Activated CD4-positive, alpha-beta memory T cell treated with anti-CD3 and anti-CD28 coated beads for 36 hours (primary cell): ENCODE measurements around the gene NCKAP1. TPM values are rescaled to one million over a fixed set of nuclear protein-coding genes. Genes with fewer than 3 reads are reported as not detected.
A peak's percentile ranks its signal among the peaks of the same experiment; 100 is the strongest.

Source experiments
- CTCF ChIA-PET: fragments of 350-600 bp; sonication (Branson Sonifier 250); formaldehyde crosslinking; loops from one replicate; lab custom pipeline; 2021; ENCODE audit warnings: antibody characterized with exemption, inconsistent platforms; lab: Charles Lee
- POLR2A ChIA-PET: fragments of 350-600 bp; sonication (Branson Sonifier 250); formaldehyde crosslinking; loops from one replicate; lab custom pipeline; 2021; ENCODE audit warnings: antibody characterized with exemption; lab: Charles Lee
- DNase-seq: peaks from one replicate; pipeline ENCODE4 v3.0.0-alpha.2; 2020
- H3K27ac Mint-ChIP-seq: one replicate; pipeline ENCODE4 v1.8.0; 2021; ENCODE audit warnings: mixed read lengths
- H3K27me3 Mint-ChIP-seq: one replicate; pipeline ENCODE4 v1.8.0; 2021; ENCODE audit warnings: mixed read lengths
- H3K36me3 Mint-ChIP-seq: one replicate; pipeline ENCODE4 v1.8.0; 2021; ENCODE audit warnings: mixed read lengths
- H3K4me1 Mint-ChIP-seq: one replicate; pipeline ENCODE4 v1.8.0; 2021; ENCODE audit warnings: low read depth, mixed read lengths
- H3K4me3 Mint-ChIP-seq: one replicate; pipeline ENCODE4 v1.8.0; 2021; ENCODE audit warnings: mild to moderate bottlenecking, mixed read lengths
- H3K9me3 Mint-ChIP-seq: one replicate; pipeline ENCODE4 v1.8.0; 2021; ENCODE audit warnings: mixed read lengths
- intact Hi-C: fragments of 100-400 bp; cut with micrococcal nuclease; formaldehyde crosslinking; loops from one replicate; pipeline ENCODE4 v1.15.1; 2023
- total RNA-seq, 2 experiments: library from RNA; stranded (reverse); gene quantifications; one replicate each; pipeline ENCODE4 v1.2.3, GENCODE V29; 2021

The NCKAP1 gene
- total RNA-seq, 2 experiments from 2014 or later = 18.8 to 21.7 TPM

GRCh38 chr2:182867426-182868053 lies 170.7 kb downstream of the NCKAP1 start:
- no peak overlapping the region for H3K27ac Mint-ChIP-seq
- peaks cover 61% of the 10 kb centered on the region for H3K27me3 Mint-ChIP-seq
- no peaks in the 10 kb centered on the region for H3K36me3 Mint-ChIP-seq
- intact Hi-C loops = no loop called here
- H3K4me3 Mint-ChIP-seq = no peak overlapping the region
- ChIA-PET CTCF (no interaction called here), POLR2A (interaction anchor here (1.2 kb wide), 1 partner anchor 15 kb away, joined by 3 read pairs; no protein-coding TSS in a partner anchor)
- no peaks in the 10 kb centered on the region for H3K9me3 Mint-ChIP-seq
- peaks cover 23% of the 10 kb centered on the region for H3K4me1 Mint-ChIP-seq
- no peak for DNase-seq

- ChIA-PET CTCF (no interaction called here), POLR2A (interaction anchor here (1.2 kb wide), 1 partner anchor 16 kb away, joined by 3 read pairs; no protein-coding TSS in a partner anchor)
- H3K4me1 Mint-ChIP-seq = peaks cover 23% of the 10 kb centered on the region
- H3K36me3 Mint-ChIP-seq = no peaks in the 10 kb centered on the region
- no peak within 1 kb of the TSS for H3K27ac Mint-ChIP-seq
- no peak for DNase-seq
- no peaks in the 10 kb centered on the region for H3K9me3 Mint-ChIP-seq
- peaks cover 57% of the 10 kb centered on the region for H3K27me3 Mint-ChIP-seq
- H3K4me3 Mint-ChIP-seq = peak within 1 kb of the TSS; percentile 65
- intact Hi-C loops = no loop called here
Measured at GRCh38 chr2:182866461-182867406, 171.5 kb downstream of the NCKAP1 start, which contains the start of gene FRZB. FRZB (minus strand) TSS chr2:182866637; CDS start chr2:182866552, 85 bp downstream.

- DNase-seq = no peak
- intact Hi-C loops = no loop called here
- Mint-ChIP-seq H3K4me1 (peaks cover 23% of the 10 kb centered on the region), H3K27ac (no peak overlapping the region), H3K9me3 (no peaks in the 10 kb centered on the region), H3K36me3 (no peaks in the 10 kb centered on the region), H3K27me3 (peaks cover 57% of the 10 kb centered on the region), H3K4me3 (no peak overlapping the region)
- POLR2A ChIA-PET = no interaction called here
- CTCF ChIA-PET = no interaction called here
Measured at GRCh38 chr2:182866095-182866460, 172.2 kb downstream of the NCKAP1 start.

GRCh38 chr2:182864949-182865570 lies 173.2 kb downstream of the NCKAP1 start:
- Mint-ChIP-seq H3K27ac (no peak overlapping the region), H3K4me1 (peaks cover 23% of the 10 kb centered on the region), H3K4me3 (no peak overlapping the region), H3K36me3 (no peaks in the 10 kb centered on the region), H3K27me3 (peaks cover 59% of the 10 kb centered on the region), H3K9me3 (no peaks in the 10 kb centered on the region)
- POLR2A ChIA-PET = no interaction called here
- intact Hi-C loops = no loop called here
- DNase-seq = no peak
- CTCF ChIA-PET = interaction anchor here (1.3 kb wide), 1 partner anchor 115 kb away, joined by 3 read pairs; no protein-coding TSS in a partner anchor

GRCh38 chr2:182863642-182864041 lies 174.6 kb downstream of the NCKAP1 start:
- Mint-ChIP-seq H3K27ac (no peak overlapping the region), H3K36me3 (no peaks in the 10 kb centered on the region), H3K4me3 (no peak overlapping the region), H3K27me3 (peaks cover 51% of the 10 kb centered on the region), H3K9me3 (no peaks in the 10 kb centered on the region), H3K4me1 (peaks cover 23% of the 10 kb centered on the region)
- intact Hi-C loops = no loop called here
- no peak for DNase-seq
- ChIA-PET POLR2A (no interaction called here), CTCF (interaction anchor here (1.3 kb wide), 1 partner anchor 117 kb away, joined by 3 read pairs; no protein-coding TSS in a partner anchor)

- Mint-ChIP-seq H3K4me3 (no peak overlapping the region), H3K9me3 (no peaks in the 10 kb centered on the region), H3K27me3 (peaks cover 38% of the 10 kb centered on the region), H3K4me1 (peaks cover 14% of the 10 kb centered on the region), H3K36me3 (no peaks in the 10 kb centered on the region), H3K27ac (no peak overlapping the region)
- intact Hi-C loops = no loop called here
- POLR2A ChIA-PET = no interaction called here
- no peak for DNase-seq
- CTCF ChIA-PET = no interaction called here
Measured at GRCh38 chr2:182862091-182862490, 176.2 kb downstream of the NCKAP1 start.

- POLR2A ChIA-PET = no interaction called here
Measured at GRCh38 chr2:182860858-182861257, 177.4 kb downstream of the NCKAP1 start.

More at GRCh38 chr2:182860858-182861257, 177.4 kb downstream of the NCKAP1 start:
- no peak for DNase-seq
- intact Hi-C loops = no loop called here
- CTCF ChIA-PET = interaction anchor here (0.7 kb wide), 1 partner anchor 8 kb away, joined by 3 read pairs; no protein-coding TSS in a partner anchor
- peaks cover 29% of the 10 kb centered on the region for H3K27me3 Mint-ChIP-seq
- H3K27ac Mint-ChIP-seq = no peak overlapping the region
- peaks cover 4% of the 10 kb centered on the region for H3K4me1 Mint-ChIP-seq
- peaks cover 4% of the 10 kb centered on the region for H3K9me3 Mint-ChIP-seq
- no peaks in the 10 kb centered on the region for H3K36me3 Mint-ChIP-seq
- H3K4me3 Mint-ChIP-seq = no peak overlapping the region

Other genes with a start within 250 kb of the NCKAP1 start
- gene FRZB, start 171.8 kb downstream of the NCKAP1 start, total RNA-seq = not detected
- 1 to 10 TPM; 2.1 to 2.7 TPM for gene DUSP19, start 40.3 kb upstream of the NCKAP1 start, total RNA-seq
- 10 to 100 TPM; 27.6 to 31.7 TPM for gene NUP35, start 86.0 kb upstream of the NCKAP1 start, total RNA-seq